ENCODE data around the gene VILL.

VILL gene

DNA sequence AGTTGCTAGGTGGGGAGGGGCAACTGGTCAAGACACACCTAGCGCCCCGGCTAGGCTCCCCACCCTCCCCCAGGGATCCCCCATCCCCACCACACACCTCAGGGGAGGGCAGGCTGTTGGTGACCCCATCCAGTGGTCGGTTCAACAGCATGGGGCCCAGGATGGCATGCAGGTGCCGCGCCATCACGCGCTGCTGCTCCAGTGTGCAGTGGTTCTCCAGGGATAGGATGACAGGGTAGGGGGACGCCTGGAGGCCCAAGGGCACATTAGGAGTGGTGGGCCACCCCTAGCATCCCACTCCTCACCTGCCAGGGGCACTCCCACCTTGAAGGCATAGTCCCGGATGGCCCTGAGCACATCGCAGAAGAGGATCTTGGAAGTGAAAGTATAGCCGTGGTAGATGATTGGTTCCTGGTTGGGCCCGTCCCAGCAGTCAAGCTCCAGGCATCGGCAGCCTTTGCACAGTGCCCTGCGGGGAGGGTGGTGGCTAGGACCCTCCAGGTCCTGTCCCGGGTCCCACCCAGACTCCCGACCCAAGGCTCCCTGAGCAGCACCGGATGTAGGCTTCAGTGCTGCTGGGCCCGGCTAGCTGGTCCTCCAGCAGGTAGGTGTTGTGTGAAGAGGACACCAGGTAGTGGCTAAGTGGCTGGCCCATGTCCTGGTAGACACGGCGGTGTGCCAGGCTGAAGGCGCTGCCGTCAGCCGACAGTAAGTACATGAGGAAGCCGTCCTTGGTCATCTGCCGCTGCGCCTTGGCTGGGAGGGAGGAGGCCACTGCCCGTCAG lies 19.4 kb downstream of the VILL start:
- DNase-seq (ENCODE audit: extremely low read depth, low read depth): no peak
- no peak for TF ChIP-seq CTCF (IDR thresholded peaks at IDR 0.05; ENCODE audit: low read depth, low read length)

DNA sequence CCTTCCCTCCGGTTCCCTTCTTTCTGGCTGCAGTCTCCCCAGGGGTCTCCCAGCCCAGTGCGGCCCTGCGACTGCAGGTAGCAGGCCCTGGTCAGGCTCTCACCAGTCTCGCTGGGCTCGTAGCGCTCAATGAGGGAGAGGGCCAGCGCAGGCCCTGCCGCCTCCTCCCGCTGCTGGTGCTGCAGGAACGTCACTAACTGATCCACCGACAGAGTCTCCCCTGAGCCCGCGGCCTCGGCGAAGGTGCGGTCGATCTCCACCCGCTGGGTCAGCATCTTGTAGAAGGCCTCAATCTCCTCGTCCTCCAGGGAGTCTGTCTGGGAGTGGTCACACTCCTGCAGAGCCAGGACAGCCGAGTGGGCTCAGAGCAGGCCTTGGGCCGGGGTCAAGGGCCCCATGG lies 20.5 kb downstream of the VILL start:
- DNase-seq (ENCODE audit: extremely low read depth, low read depth): no peak
- no peak for TF ChIP-seq CTCF (IDR thresholded peaks at IDR 0.05; ENCODE audit: low read depth, low read length)

GRCh38 chr3:38015485-38015884 lies 24.9 kb downstream of the VILL start:
- TF ChIP-seq CTCF (IDR thresholded peaks at IDR 0.05; ENCODE audit: low read depth, low read length): no peak
- DNase-seq (ENCODE audit: extremely low read depth, low read depth): no peak

DNA sequence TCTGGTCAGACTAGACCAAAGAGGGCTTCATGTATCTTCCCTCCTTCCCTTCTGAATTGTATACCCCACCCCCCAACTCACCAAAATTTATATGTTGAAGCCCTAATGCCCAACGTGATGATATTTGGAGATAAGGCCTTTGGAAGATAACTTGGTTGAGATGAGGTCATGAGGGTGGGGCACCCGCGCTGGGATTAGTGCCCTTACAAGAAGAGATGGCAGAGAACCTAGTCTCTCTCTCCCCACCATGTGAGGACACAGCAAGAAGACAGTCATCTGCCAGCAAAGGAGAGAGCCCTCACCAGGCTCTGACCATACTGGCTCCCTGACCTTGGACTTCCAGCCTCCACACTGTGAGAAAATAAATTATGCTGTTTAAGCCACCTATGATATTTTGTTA lies 25.4 kb downstream of the VILL start:
- DNase-seq (ENCODE audit: extremely low read depth, low read depth): no peak
- TF ChIP-seq CTCF (IDR thresholded peaks at IDR 0.05; ENCODE audit: low read depth, low read length): no peak

- TF ChIP-seq CTCF (IDR thresholded peaks at IDR 0.05; ENCODE audit: low read depth, low read length): no peak
- DNase-seq (ENCODE audit: extremely low read depth, low read depth): no peak
Observed at GRCh38 chr3:38016410-38016809, 25.8 kb downstream of the VILL start.

DNA sequence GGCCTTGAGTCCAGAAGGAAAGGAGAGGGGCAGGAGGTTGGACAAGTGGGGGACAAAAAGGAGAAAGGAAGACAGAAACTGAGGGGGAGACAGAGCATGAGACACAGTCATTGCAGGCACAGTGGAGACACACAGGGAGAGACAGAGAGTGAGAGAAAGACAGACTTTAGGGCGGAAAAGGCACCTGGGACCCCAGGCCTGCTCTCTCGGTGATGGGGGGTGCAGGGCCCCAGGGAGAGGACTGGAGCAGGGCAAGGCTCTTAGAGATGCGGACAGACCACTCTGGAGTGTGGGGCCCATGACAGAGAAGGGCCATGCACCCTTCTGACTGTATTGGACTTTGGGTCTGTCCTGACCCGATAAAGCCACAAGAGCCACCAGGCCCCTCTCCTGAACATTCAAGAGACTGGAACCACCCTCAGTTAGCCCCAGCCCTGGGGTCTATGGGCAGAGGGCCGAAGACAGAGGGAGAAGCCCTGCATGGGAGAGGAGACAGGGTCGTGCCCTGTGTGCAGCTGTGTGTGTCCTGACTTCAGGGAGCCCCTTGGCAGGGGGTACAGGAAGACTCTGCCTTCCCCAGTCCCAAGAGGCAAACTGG lies 26.4 kb downstream of the VILL start:
- no peak for TF ChIP-seq CTCF (IDR thresholded peaks at IDR 0.05; ENCODE audit: low read depth, low read length)
- DNase-seq (ENCODE audit: extremely low read depth, low read depth): no peak

DNA sequence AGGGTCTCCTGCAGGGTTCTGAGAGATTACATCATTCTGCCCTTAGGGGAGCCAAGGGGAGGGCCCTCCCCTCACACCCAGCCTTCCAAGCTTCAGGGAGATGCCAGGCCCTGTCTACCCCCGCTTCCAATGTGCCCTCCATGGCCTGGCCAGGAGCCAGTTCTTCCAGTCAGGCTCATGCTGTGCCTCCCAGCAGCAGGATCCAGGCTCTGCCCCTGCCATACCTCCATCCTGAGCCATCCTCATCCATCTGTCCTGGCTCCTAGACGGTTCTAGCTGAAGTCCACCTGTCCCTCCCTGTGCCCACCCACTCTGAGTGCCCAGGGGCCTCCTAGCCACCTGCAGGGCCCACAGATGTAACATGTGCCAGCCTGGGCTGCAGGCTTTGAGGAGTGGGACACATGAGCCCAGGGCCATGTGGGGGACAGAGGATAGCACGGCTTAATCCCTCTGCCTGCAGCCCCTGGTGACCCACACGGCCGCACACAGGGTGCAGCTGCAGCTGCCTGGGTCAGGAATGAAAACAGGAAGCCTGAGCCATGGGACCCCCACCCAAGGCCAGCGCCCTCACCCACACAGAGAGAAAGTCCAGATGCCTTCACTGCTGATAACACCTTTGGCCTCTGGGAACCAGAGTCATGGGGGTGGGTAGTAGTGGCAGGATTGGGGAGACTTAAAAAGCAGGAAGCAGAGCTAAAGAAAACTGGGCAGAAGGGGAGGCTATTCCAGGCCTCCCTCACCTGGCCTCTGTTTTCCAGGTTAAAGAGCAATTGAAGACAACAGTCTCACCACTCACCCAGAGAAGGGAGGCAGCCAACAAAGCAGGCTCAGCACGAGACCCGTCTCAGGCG lies 27.1 kb downstream of the VILL start:
- no peak for TF ChIP-seq CTCF (IDR thresholded peaks at IDR 0.05; ENCODE audit: low read depth, low read length)
- no peak for DNase-seq (ENCODE audit: extremely low read depth, low read depth)

Measured in AG09319 (cell line).